GM18951 (cell line): ENCODE data around the gene KCNQ1.

Experiments used
- POLR2A ChIP-seq: IDR thresholded peaks from 4 replicates; pipeline ENCODE4 v1.6.1; 2011; ENCODE audit warnings: mild to moderate bottlenecking; ENCODE audit not compliant: insufficient read length, insufficient read depth; ENCODE audit errors: extremely low read depth
- in situ Hi-C: fragments of 300-500 bp; cut with MboI; formaldehyde crosslinking; loops from one replicate; pipeline ENCODE4 v1.12.0; 2022; ENCODE audit warnings: low sequenced_read_pairs, mixed read lengths, inconsistent platforms; ENCODE audit not compliant: unreplicated experiment

KCNQ1 gene

GRCh38 chr11:2453436-2453835 lies 8.6 kb downstream of the KCNQ1 start:
- TF ChIP-seq POLR2A = no peak
- in situ Hi-C loops = no loop called here

GRCh38 chr11:2458321-2458720 lies 13.5 kb downstream of the KCNQ1 start:
- in situ Hi-C loops = no loop called here
- TF ChIP-seq POLR2A = no peak

GRCh38 chr11:2459016-2459725 lies 14.4 kb downstream of the KCNQ1 start:
- no peak for TF ChIP-seq POLR2A
- in situ Hi-C loops = no loop called here

GRCh38 chr11:2459796-2460531 lies 15.2 kb downstream of the KCNQ1 start:
- no peak for TF ChIP-seq POLR2A
- in situ Hi-C loops = no loop called here

GRCh38 chr11:2460540-2461252 lies 15.9 kb downstream of the KCNQ1 start:
- in situ Hi-C loops = no loop called here
- TF ChIP-seq POLR2A = no peak

GRCh38 chr11:2461253-2461955 lies 16.6 kb downstream of the KCNQ1 start:
- in situ Hi-C loops = no loop called here

GRCh38 chr11:2461956-2462542 lies 17.2 kb downstream of the KCNQ1 start:
- no peak for TF ChIP-seq POLR2A
- in situ Hi-C loops = no loop called here

More at GRCh38 chr11:2461253-2461955, 16.6 kb downstream of the KCNQ1 start:
- no peak for TF ChIP-seq POLR2A

GRCh38 chr11:2462543-2462985 lies 17.8 kb downstream of the KCNQ1 start:
- no peak for TF ChIP-seq POLR2A
- in situ Hi-C loops = no loop called here

GRCh38 chr11:2462986-2463765 lies 18.4 kb downstream of the KCNQ1 start:
- in situ Hi-C loops = no loop called here
- no peak for TF ChIP-seq POLR2A

- TF ChIP-seq POLR2A = no peak
- in situ Hi-C loops = no loop called here
Observed at GRCh38 chr11:2463766-2464277, 19.0 kb downstream of the KCNQ1 start.

- TF ChIP-seq POLR2A = no peak
- in situ Hi-C loops = no loop called here
Observed at GRCh38 chr11:2464451-2465165, 19.8 kb downstream of the KCNQ1 start.
